HG02970 (cell line): ENCODE measurements around the gene PPM1N.

Experiments
- ATAC-seq: cut with Tn5 transposase; IDR thresholded peaks from one replicate; pipeline ENCODE4 v1.9.1; 2021; ENCODE audit warnings: mild to moderate bottlenecking, moderate library complexity, moderate number of reproducible peaks; ENCODE audit not compliant: unreplicated experiment, low FRiP score

Gene PPM1N

DNA sequence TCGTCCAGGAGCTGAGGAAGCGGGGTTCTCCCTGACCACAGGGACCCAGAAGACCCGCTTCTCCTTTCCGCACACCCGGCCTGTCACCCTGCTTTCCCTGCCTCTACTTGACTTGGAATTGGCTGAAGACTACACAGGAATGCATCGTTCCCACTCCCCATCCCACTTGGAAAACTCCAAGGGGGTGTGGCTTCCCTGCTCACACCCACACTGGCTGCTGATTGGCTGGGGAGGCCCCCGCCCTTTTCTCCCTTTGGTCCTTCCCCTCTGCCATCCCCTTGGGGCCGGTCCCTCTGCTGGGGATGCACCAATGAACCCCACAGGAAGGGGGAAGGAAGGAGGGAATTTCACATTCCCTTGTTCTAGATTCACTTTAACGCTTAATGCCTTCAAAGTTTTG is 27.9 kb downstream of the PPM1N start:
- ATAC-seq = no peak

DNA sequence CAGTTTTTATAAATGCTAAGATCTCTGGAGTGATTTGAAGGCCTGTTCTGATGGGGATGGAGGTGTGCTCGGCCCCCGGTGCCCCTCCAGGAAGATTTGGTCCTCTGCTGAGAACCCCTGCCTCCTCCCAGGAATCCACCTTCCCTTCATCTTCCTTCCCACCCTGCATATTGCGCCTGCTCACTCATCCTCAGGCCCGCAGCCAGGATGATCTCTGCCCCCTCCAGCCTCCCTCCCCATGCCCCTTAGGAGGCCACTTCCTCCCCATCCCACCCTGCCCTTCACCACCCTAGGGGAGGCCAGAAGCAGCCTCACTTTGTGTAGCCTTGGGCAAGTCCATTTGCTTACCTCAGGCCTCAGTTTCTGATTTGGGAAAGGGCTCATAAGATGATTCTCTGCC is 28.7 kb downstream of the PPM1N start:
- ATAC-seq = no peak

DNA sequence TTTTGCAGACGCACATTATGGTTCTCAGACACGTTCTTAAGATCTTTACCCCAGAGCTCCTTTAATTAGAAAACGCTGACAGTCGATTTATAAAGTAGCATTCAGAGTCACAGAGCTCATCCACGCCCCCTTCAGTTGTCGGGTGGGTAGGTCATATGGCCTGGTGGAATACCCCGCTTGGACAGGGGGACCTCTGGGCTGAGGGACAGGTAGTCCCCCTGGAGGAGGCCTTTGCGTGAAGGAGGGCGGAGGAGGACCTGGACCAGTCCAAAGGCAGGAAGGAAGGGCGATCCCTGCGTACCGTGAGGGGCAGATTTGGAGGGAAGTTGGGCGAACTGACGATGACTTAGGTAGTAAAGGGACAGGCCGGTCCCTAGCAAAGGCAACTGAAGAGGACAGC is 29.5 kb downstream of the PPM1N start:
- no peak for ATAC-seq

DNA sequence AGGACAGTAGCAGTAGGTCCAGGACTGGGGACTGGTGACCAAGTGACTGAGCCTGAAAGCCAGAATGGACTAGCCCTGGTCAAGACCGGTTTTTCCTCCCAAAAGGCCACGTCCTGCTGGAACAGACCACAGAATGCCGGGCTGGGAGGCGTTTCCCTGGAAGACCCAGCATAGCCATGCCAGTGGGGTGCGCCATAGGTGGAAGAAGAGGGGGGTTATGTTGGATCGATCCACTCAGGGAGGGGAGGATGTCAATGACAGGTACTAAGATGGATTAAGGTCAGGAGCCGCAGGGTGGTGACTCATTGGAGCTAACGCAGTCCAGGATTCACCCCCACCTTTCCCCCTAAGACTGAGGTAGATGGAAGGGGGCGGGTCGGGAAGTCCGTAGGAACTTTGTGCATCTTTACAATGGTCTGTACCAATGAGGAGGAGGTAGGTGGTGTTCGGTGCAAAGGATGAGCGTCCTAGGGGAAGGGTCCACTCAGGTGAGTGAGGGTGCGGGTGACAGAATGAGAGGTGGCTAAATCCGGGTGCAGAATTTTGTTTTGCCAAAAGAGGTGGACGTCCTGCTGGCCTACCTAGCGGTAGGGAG is 30.0 kb downstream of the PPM1N start:
- ATAC-seq = no peak

DNA sequence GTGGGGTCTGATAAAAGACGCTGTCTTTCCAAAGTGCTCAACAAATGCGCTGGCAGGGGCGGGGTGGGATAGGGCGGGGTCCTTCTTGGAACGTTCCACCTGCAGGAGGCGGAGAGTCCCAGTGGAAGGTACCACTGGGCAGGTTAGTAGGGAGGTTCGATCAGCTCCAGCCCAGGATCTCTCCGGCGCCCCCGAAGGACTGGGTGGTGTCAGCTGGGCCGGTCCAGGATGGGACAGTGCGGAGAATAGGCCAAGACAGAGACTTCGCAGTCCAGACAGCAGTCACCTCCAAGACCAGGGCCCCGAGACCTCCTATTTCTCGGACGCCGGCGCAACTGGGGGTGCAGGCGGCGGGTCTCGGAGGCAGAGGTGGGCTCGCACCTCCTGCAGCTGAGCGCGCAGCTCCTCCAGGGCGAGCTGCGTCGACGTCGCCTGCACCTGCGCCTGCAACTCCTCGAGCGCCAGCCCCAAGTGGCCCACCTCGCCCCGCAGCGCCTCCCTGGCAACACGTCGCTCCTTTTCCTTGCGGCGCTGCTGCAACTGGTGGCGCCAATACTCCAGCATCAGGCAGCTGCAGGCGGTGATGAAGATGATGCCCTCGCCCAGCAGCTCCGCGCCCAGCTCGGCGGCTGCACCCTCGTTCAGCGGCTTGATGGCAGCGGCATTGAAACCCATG is 30.6 kb downstream of the PPM1N start:
- no peak for ATAC-seq

DNA sequence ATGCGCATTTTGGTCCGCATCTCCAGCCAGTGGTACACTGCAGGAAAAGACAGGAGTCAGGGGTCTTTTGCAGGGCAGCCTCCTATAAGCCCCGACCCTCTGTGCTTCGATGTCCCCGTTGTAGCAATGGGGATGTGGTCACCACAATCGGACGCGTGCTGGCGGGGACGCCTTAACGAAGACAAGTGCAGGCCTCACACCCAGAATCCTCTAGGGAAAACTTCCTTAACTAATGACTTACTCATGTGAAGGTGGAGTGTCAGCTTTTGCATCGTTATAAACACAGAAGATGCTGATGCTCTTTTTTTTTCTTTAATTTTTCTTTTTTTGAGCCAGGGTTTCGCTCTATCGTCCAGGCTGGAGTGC is 31.2 kb downstream of the PPM1N start:
- no peak for ATAC-seq

DNA sequence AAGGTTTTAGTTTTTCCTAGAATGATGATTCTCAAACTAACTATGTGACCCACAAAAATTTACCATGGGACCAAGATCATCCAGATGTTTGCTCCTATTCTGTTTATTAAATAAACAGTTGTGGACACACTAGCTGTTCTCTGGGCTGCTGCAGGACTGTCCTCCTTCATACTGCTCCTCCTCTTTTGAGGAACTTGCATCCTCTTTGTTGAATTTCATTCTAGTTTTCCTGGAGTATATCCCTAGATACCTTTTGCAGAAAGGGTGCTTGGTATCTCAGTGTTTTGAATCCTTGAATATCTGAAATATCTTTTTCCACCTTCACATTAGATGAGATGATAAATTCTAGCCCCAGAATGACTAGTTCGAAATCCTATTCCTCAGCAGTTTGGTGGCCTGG is 33.1 kb downstream of the PPM1N start:
- no peak for ATAC-seq

DNA sequence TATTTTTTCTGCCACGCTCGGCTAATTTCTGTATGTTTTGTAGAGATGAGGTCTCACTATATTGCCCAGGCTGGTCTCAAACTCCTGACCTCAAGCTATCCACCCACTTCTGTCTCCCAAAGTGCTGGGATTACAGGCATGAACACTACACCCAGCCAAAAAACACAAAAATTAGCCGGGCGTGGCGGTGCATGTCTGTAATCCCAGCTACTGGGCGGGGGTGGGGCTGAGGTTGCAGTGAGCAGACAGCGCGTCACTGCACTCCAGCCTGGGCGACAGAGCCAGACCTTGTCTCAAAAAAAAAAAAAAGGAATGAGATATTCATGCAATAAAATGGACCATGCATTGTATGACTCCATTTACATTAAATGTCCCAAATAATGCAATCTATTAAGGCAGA is 41.2 kb downstream of the PPM1N start:
- ATAC-seq = no peak

DNA sequence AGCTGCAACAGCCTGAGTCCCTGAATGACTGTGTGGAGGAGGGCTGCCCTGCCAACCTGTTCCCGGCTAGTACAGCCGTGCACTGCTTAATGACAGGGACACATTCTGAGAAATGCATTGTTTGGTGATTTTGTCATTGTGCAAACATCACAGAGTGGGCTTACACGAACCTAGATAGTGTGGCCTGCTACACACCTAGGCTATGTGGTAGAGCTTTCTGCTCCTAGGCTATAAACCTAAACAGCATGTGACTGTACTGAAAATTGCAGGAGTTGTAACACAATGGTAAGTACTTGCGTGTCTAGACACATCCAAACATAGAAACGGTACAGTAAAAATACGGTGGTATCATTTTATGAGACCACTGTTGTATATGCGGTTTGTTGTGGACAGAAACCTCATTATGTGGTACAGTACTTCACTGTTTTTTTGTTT is 44.0 kb downstream of the PPM1N start:
- no peak for ATAC-seq

DNA sequence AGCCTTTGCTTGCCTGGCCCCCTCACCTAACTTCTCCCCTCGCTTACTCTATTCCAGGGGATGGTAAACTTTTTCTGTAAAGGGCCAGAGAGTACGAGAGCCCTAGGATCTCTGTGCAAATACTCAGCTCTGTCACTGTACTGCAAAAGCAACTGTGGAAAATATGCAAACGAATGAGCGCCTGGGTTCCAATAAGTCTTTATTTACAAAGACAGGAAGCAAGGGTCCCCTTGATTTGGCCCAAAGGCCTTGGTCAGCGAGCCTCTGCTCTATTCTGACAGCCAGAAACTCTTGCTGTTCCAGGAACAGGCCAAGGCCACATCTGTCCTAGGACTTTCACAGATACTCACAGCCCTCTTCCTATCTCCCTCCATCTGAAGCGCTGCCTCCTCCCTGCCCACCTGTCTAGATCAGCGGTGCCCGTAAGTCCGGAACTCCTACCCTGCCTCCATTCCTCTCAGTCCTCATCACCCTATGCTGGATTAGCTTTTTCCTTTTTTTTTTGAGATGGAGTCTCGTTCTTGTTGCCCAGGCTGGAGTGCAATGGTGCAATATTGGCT is 49.0 kb downstream of the PPM1N start:
- ATAC-seq = no peak

DNA sequence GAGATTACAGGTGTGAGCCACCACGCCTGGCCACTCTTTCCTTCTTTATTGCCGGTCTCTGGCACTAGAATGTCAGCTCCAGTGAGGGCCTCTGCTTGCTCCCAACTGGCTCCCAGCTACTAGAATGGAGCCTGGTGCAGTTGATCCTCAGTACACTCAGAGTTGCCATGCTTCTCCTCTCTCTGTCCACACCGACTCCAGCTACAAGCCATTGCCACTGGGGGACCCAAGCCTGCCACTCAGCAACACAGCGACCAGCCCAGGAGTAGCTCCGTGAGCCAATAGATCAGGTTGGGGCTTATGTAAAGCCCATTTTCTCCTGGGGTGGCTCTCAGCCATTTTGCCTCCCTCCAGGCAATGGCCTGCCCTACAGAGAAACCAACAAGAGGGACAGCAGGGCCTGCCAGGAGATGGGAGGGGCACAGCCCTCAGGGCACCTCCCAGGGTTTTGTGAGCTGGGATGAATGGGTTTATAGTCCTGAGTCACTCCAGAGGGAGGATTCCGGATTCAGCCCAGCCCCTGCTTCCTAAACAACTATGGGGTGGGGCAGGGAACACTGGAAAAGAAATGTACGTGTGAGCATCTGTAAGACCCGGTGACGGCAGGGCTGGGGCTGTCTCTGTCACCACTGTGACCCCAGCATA is 49.8 kb downstream of the PPM1N start:
- ATAC-seq = no peak
